ENCODE data around the gene HIVEP1.
"Not testable (repeated sequence)": the region's sequence is repeated elsewhere in the genome, so short reads cannot be mapped to it uniquely, and the experiment has no call there.

The HIVEP1 gene

DNA sequence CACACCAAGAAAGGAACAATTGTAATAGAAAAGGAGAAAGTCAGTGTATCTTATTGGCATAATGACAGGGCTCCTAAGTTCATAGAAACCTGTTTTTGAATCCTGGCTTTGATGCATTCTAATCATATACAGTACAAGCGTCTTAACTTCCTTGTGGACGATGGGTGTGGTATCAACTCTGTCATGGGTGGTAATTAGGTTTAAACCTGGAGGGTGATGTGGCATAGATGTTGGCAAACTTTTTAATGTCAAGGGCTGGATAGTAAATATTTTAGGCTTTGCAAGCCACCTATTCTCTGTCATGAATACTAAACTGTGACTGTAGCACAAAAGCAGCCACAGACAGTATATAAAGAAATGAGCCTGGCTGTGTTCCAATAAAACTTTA, 139.3 kb downstream of the HIVEP1 start:
- in situ Hi-C loops (cut with MboI; ENCODE audit: low sequenced_read_pairs) = no loop called here

DNA sequence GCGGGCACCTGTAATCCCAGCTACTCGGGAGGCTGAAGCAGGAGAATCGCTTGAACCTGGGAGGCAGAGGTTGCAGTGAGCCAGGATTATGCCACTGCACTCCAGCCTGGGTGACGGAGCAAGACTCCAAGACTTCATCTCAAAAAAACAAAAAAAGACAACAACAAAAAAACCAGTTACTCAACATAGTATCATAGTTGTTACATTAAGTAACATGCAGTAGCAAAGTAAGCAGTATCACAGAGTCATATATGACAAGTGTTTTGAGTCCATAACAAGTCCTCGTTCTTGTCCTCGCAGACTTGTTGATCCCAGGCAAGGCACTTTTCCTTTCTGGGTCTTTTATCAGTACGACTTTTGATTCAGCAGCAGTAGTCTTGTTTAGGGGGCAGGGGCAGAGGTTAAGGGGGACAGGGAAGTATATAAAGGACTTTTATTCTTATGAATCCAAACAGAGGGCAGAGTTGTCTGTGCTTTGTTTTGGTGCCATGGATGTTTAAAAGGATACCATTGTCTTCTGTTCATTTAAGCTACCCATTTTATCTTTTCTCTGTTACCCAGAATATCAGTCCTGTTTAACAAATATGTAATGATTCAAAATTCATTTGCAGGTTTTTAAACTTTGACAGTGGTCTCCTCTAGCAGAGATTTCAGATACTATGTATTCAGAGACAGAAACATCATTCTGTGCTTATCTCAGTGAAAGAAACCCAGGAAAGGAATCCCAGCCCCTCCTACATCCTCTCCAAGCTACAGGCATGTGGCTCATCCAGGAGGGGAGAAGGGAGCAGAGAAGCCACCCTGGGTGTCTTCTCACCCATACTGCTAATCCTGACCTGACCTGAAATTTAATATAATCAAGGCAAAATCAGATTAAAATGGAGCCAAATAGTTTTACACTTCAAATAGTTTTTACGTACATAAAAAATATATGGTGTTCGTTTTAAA, 140.2 kb downstream of the HIVEP1 start:
- in situ Hi-C loops (cut with MboI; ENCODE audit: low sequenced_read_pairs) = no loop called here

- in situ Hi-C loops (cut with MboI; ENCODE audit: low sequenced_read_pairs) = not testable (repeated sequence)
These were observed 143.7 kb downstream of the HIVEP1 start for GRCh38 chr6:12155769-12156168.

GRCh38 chr6:12158686-12159415, 146.7 kb downstream of the HIVEP1 start:
- in situ Hi-C loops (cut with MboI; ENCODE audit: low sequenced_read_pairs) = no loop called here

DNA sequence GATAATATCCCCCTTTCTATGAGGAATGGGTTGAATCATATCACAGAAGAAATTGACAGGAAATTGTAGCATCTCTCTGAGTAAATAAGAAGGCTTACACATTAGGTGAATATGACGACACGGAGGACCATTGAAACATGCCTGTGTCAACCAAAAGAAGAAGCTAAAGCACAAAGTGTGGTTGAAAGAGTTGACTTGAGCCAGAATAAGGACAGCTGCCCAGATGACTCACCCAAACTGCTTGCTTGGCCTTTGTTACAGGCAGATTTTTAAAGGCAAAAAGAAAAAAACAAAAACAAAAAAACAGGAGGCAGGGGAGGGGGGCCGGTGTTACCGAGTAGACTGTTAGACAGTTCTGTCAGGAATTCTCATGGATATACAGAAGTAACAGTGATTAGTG, 148.2 kb downstream of the HIVEP1 start:
- in situ Hi-C loops (cut with MboI; ENCODE audit: low sequenced_read_pairs) = no loop called here

GRCh38 chr6:12162213-12162612, 150.1 kb downstream of the HIVEP1 start:
- in situ Hi-C loops (cut with MboI; ENCODE audit: low sequenced_read_pairs) = no loop called here

DNA sequence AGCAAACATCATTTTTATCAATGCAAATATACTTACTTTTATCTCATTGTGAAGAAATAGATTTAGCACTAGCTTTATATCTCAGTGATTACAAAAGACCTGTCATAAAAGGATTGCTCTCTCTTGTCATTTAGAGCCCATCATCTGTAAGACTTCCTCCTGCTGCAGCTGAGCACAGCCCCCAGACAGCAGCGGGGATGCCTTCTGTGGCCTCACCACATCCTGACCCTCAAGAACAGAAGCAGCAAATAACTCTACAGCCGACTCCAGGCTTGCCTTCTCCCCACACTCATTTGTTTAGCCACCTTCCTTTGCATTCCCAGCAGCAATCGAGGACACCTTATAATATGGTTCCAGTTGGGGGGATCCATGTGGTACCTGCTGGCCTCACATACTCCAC, 151.0 kb downstream of the HIVEP1 start:
- in situ Hi-C loops (cut with MboI; ENCODE audit: low sequenced_read_pairs) = no loop called here

GRCh38 chr6:12163744-12164507, 151.8 kb downstream of the HIVEP1 start:
- in situ Hi-C loops (cut with MboI; ENCODE audit: low sequenced_read_pairs) = no loop called here

DNA sequence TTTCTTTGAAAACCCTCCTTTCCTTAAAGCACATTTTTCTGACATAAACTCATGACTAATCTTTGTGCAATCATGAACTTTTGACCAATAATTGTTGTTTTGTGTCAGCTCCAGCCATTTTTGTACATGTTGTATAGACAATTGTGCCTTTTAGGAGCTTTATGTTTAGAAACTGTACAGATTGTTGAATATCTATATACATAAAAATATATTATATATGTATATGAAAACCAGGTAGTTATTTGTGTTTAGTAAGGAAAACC, 152.3 kb downstream of the HIVEP1 start:
- in situ Hi-C loops (cut with MboI; ENCODE audit: low sequenced_read_pairs) = no loop called here

- in situ Hi-C loops (cut with MboI; ENCODE audit: low sequenced_read_pairs) = no loop called here
These were observed 153.2 kb downstream of the HIVEP1 start for GRCh38 chr6:12165297-12165696.

GRCh38 chr6:12165722-12166280, 153.7 kb downstream of the HIVEP1 start:
- in situ Hi-C loops (cut with MboI; ENCODE audit: low sequenced_read_pairs) = no loop called here

- in situ Hi-C loops (cut with MboI; ENCODE audit: low sequenced_read_pairs) = no loop called here
These were observed 157.3 kb downstream of the HIVEP1 start for GRCh38 chr6:12169377-12169776.

GRCh38 chr6:12170351-12171092, 158.4 kb downstream of the HIVEP1 start:
- in situ Hi-C loops (cut with MboI; ENCODE audit: low sequenced_read_pairs) = no loop called here

- in situ Hi-C loops (cut with MboI; ENCODE audit: low sequenced_read_pairs) = no loop called here
These were observed 159.6 kb downstream of the HIVEP1 start for GRCh38 chr6:12171717-12172116.

DNA sequence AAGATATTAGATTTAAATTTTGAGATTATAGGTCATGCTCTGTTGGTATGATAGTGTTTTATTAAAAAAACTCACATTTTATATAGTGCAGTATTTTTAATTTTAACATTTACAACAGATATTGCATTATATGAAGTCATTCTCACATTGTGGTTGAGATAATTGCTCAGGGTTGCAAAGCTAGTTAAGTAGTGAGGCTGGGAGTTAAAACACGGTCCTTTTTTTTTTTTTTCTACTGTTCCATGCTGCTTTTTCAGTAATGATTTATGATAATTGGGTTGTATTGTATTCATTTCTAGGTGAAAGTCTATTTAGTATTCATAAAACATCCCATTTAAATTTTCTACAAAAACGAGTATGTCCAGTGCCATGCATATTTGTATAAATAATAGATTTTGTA, 160.5 kb downstream of the HIVEP1 start:
- in situ Hi-C loops (cut with MboI; ENCODE audit: low sequenced_read_pairs) = no loop called here

- in situ Hi-C loops (cut with MboI; ENCODE audit: low sequenced_read_pairs) = no loop called here
These were observed 161.1 kb downstream of the HIVEP1 start for GRCh38 chr6:12173181-12173580.

- in situ Hi-C loops (cut with MboI; ENCODE audit: low sequenced_read_pairs) = no loop called here
These were observed 161.5 kb downstream of the HIVEP1 start for GRCh38 chr6:12173661-12174060.

DNA sequence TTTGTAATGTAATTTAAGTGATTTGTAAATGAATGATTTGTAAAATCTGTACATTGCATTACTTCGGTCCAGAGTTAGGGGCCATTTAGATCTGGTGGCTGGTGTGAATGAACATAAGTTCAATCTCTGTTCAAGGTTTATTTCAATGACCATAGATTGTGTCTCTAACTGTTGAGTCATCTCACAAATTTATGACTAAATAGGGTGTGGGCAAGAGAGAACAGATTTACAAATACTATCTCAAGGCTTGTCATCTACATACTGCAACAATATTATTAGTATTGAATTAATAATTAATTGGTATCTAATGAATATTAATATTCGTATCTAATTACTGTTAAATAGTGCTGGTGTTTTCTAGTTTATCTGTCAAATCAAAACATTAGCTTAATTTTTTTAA, 162.8 kb downstream of the HIVEP1 start:
- in situ Hi-C loops (cut with MboI; ENCODE audit: low sequenced_read_pairs) = no loop called here

GRCh38 chr6:12175626-12176025, 163.5 kb downstream of the HIVEP1 start:
- in situ Hi-C loops (cut with MboI; ENCODE audit: low sequenced_read_pairs) = no loop called here

GRCh38 chr6:12176782-12177181, 164.7 kb downstream of the HIVEP1 start:
- in situ Hi-C loops (cut with MboI; ENCODE audit: low sequenced_read_pairs) = not testable (repeated sequence)

DNA sequence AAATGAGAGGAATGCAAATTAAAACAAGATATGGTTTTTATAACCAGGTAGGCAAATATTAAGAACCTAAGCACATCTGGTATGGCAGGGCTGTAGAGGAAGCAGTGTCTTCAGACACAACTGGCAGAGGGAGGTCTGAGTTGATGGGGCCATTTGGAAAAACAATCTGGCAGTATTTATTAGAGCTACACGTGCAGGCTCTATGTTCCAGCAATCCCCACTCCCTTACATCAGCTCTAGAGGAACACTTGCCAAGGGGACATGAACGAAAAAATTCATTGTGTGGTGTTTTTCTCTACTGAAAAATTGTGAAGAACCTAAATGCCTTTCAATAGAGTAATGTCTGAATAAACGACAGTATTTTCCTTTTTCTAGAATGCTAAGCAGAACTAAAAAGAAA, 166.4 kb downstream of the HIVEP1 start:
- in situ Hi-C loops (cut with MboI; ENCODE audit: low sequenced_read_pairs) = no loop called here
